SJSA1 (cell line): Measurements from ENCODE around the gene DPP9. TPM values are rescaled to one million over a fixed set of nuclear protein-coding genes. Genes with fewer than 3 reads are reported as not detected.
"Not testable (repeated sequence)": the region's sequence is repeated elsewhere in the genome, so short reads cannot be mapped to it uniquely, and the experiment has no call there.

ENCODE experiments used
- DNase-seq, 2 experiments: peaks; one replicate each; pipeline ENCODE4 v3.0.0-alpha.2; 2015 to 2020; ENCODE audit warnings: low spot score in 2 of 2, low read depth in 1 of 2
- H3K27ac ChIP-seq: fragments of 250-450 bp; sonication (Bioruptor Pico); 2 replicates; pipeline ENCODE4 v1.5.1; 2020; ENCODE audit warnings: mild to moderate bottlenecking, moderate library complexity
- H3K27me3 ChIP-seq: fragments of 250-450 bp; sonication (Bioruptor Pico); replicated peaks from 2 replicates; pipeline ENCODE4 v1.5.1; 2020; ENCODE audit warnings: mild to moderate bottlenecking, moderate library complexity
- H3K36me3 ChIP-seq: fragments of 250-450 bp; sonication (Bioruptor Pico); 2 replicates; pipeline ENCODE4 v1.5.1; 2020; ENCODE audit warnings: mild to moderate bottlenecking
- H3K4me1 ChIP-seq: fragments of 250-450 bp; sonication (Bioruptor Pico); replicated peaks from 2 replicates; pipeline ENCODE4 v1.6.1; 2021; ENCODE audit warnings: mild to moderate bottlenecking
- H3K4me3 ChIP-seq: fragments of 250-450 bp; sonication (Bioruptor Pico); 2 replicates; pipeline ENCODE4 v1.5.1; 2020; ENCODE audit warnings: mild to moderate bottlenecking
- H3K9me3 ChIP-seq: fragments of 250-450 bp; sonication (Bioruptor Pico); replicated peaks from 2 replicates; pipeline ENCODE4 v1.5.1; 2020; ENCODE audit warnings: mild to moderate bottlenecking
- total RNA-seq: library from RNA; depleted of rRNA; stranded (reverse); fragments of >200 nt; shearing (Covaris generic); gene quantifications from 2 replicates; pipeline ENCODE4 v1.2.3, GENCODE V29; 2014

The DPP9 gene
- total RNA-seq, 1 experiment from 2014 or later: 60.6 TPM

DNA sequence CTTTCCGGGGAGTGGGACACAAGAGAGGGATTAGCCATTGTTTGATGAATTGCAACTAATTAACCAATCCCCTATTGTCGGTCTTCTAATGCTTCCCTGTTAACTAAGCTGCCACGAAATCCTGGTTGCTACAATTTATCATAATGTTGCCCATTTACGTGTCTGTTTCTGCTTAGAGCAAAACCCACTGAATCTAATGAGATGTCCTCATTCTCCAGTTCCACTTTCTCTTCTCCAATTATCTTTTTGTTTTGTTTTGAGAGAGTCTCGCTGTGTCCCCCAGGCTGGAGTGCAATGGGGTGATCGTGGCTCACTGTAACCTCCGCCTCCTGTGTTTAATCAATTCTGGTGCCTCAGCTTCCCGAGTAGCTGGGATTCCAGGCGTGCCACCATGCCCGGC lies 5.2 kb upstream of the DPP9 start:
- no peak overlapping the region for H3K4me3 ChIP-seq
- no peaks in the 10 kb centered on the region for H3K4me1 ChIP-seq
- no peak for DNase-seq
- H3K27ac ChIP-seq: no peak overlapping the region
- no peaks in the 10 kb centered on the region for H3K36me3 ChIP-seq
- H3K27me3 ChIP-seq: no peaks in the 10 kb centered on the region
- H3K9me3 ChIP-seq: no peaks in the 10 kb centered on the region

DNA sequence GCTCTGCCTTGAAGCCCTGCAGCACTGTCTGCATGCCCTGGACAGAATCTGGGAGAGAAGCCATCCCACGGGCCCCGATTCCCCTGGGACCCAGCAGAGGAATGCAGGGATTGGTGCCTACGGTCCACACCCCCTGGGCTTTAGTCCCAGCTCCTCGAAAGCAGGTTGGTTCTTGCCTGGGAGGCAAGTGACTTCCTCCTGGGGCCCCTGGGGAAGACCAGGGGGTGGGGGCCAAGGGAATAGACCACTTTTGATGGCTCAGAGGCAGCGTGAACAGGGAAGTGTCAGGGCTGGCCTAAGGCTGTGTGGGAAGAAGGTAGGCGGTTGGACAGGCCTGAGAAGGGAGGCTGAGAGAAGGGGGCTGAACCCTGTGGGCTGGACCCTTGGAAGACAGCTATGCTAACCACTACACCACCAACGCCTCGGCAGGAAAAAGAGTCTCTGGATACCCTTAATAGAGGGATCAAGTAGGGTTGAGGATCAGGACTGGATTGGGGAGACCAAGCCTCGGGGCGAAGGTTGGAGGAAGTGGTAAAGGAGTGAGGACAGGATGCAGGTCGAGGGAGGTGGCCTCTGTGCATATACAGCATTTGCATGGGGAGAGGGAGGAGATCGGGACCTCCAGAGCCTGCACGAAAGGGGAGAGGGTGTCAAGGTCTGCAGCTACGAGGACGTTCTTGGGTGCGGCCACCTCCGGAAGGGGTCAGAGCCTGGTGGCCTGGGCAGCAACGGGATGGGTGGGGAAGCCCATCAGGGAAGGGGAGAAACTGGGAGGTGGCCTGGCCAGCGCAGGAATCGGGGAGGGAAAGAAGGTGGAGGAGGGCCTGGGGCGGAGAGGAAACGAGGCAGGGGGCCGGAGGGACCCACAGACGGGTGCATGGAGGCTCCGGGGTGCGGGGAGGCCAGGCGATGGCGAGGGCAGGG lies 709 bp downstream of the DPP9 start:
- peak; percentile 20 to 73 for DNase-seq
- Histone ChIP-seq H3K9me3 (no peaks in the 10 kb centered on the region), H3K27me3 (no peaks in the 10 kb centered on the region), H3K4me1 (peaks cover 25% of the 10 kb centered on the region), H3K36me3 (peaks cover 53% of the 10 kb centered on the region), H3K27ac (peak overlapping the region; percentile 59), H3K4me3 (peak overlapping the region; percentile 89)

DNA sequence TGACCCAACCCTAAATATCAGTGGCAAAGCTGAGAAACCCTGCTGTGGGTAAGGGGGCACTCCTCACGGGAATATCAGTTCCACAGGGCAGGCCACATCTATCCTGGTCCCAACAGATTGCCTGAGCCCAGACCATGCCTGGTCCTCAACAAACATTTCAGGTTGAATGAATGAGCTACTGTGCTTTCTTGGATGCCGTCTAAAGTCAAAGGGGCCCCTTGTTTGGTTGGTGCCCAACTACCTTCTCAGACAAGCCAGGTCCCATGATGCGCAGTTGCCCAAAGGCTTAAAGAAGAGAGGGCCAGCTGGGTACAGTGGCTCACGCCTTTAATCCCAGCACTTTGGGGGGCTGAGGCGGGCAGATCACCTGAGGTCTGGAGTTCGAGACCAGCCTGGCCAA lies 2.4 kb downstream of the DPP9 start:
- H3K27me3 ChIP-seq: no peaks in the 10 kb centered on the region
- no peak overlapping the region for H3K27ac ChIP-seq
- DNase-seq: no peak
- H3K4me3 ChIP-seq: no peak overlapping the region
- no peaks in the 10 kb centered on the region for H3K9me3 ChIP-seq
- peaks cover 65% of the 10 kb centered on the region for H3K36me3 ChIP-seq
- H3K4me1 ChIP-seq: peaks cover 40% of the 10 kb centered on the region

DNA sequence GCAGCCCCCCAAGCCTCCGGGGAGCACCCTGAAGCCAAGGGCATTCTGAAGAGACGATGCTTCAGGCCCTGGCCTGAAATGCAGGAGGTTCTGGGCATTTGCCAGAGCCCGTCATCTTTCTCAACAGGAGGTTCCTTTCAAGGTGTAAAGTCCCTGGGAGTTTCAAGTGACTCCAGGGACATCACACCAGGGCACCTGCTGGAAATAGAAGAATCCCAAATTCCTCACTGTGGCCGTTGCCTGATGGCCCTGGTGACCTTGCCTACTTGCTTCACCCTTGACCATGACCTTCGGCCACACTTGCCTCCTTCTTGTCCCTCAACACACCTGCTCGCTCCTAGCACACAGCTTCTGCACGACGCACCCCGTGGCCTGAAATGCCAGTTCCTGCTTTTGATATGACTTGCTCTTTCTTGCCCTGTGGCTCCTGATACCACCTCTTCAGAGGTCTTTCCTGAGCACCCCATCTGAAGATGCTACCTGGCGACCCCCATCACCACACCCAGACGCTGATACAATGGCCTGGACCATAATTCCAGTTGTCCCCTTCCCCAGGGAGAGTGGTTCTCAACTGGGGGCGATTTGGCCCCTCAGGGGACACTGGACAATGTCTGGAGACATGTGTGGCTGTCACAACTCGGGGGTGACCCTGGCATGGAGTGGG lies 3.5 kb downstream of the DPP9 start:
- H3K4me1 ChIP-seq: peaks cover 50% of the 10 kb centered on the region
- no peaks in the 10 kb centered on the region for H3K27me3 ChIP-seq
- H3K9me3 ChIP-seq: no peaks in the 10 kb centered on the region
- no peak overlapping the region for H3K27ac ChIP-seq
- DNase-seq: no peak
- H3K4me3 ChIP-seq: no peak overlapping the region
- peaks cover 75% of the 10 kb centered on the region for H3K36me3 ChIP-seq

DNA sequence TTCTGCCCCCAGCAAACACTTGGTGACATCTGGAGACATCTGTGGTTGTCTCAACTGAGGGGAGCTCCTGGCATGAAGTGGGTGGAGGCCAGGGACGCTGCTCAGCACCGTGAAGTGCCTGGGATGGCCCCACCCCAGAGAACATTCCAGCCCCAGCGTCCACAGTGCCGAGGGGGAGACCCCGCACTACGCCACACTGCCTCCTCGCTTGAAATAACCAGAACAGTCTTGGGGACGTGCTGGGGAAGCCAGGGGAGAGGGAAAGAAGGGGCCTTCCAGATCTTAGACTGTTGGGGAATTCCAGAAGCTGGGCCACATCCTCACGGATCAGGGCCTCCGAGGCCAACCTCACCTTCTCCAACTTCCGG lies 4.2 kb downstream of the DPP9 start:
- Histone ChIP-seq H3K27me3 (no peaks in the 10 kb centered on the region), H3K36me3 (peaks cover 80% of the 10 kb centered on the region), H3K4me1 (peaks cover 54% of the 10 kb centered on the region), H3K4me3 (no peak overlapping the region), H3K27ac (no peak overlapping the region), H3K9me3 (no peaks in the 10 kb centered on the region)
- no peak for DNase-seq

DNA sequence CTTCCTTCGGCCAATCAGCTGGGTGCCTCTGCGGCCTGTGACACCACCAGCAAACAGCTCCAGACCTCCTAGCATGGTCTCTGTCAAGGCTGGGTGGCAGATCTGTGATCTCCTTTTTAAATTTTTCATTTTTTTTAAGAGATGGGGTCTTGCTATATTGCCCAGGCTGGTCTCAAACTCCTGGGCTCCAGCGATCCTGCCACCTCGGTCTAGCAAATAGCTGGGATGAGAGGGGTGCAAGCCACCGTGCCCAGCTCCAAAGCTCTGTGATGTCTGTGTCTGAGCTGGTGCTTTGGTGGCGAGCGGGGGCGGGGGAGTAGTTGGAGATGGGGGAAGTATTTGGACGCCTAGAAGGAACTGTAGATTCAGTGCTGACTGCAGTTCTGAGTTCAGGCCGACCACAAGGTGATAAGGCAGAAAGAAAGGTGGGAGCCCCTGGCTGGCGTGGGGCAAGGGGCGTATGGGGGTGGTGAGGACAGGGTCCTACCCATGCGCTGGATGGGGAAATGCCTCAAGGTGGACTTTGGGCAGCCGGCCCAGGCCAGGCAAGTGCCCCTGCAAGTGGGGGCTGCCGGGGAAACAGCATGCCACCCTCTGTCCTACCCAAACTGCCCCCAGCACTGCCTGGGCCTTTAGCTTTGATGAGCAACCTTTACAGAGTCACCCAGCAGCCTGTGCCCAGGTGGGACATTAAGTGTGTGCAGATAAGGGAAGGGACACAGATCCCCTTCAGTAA lies 5.5 kb downstream of the DPP9 start:
- H3K36me3 ChIP-seq: peaks cover 88% of the 10 kb centered on the region
- H3K4me3 ChIP-seq: no peak overlapping the region
- H3K27me3 ChIP-seq: no peaks in the 10 kb centered on the region
- DNase-seq: no peak
- H3K27ac ChIP-seq: no peak overlapping the region
- H3K4me1 ChIP-seq: peaks cover 67% of the 10 kb centered on the region
- H3K9me3 ChIP-seq: no peaks in the 10 kb centered on the region

DNA sequence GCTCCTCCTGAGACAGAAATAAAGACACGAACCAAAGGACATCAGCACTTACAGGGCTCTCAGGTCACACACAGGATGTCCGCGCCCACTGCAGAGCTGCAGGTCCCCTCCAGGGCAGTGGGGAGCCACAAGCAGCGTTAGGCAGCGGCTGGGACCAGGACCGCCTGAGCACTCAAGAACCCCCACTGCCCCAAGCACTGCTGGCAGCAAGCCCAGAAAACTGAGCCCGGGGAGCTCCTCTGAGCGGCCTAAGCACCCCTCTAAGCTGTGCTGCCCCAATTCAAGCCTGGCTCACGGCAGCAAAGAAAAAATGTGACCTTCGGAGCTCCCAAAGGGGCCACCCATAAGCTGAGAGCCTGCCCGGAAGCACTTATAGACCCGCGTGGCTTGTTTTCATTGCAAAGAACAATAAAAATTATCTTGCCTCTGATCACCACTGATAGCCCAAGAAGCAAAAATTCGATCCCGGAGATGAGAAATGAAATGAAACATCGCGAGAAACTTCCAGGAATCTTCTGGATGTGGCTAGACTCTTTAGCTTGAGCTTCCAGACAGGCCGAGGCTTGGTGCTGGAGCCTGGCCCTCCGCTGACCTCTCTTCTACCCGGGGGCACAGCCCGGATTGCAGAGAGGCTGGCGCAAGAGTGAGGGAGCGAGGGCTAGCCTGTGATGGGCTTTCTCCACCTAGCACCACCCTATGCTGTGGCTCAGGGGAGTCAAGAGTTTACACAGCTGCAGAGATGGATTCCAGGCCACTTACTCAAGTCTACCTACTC lies 6.3 kb downstream of the DPP9 start:
- peak; percentile 73 to 80 for DNase-seq
- H3K36me3 ChIP-seq: peaks cover 88% of the 10 kb centered on the region
- H3K27me3 ChIP-seq: no peaks in the 10 kb centered on the region
- H3K27ac ChIP-seq: peak overlapping the region; percentile 12; the same call in 1 of the 2 replicates
- H3K9me3 ChIP-seq: no peaks in the 10 kb centered on the region
- H3K4me3 ChIP-seq: no peak overlapping the region
- H3K4me1 ChIP-seq: peaks cover 67% of the 10 kb centered on the region

DNA sequence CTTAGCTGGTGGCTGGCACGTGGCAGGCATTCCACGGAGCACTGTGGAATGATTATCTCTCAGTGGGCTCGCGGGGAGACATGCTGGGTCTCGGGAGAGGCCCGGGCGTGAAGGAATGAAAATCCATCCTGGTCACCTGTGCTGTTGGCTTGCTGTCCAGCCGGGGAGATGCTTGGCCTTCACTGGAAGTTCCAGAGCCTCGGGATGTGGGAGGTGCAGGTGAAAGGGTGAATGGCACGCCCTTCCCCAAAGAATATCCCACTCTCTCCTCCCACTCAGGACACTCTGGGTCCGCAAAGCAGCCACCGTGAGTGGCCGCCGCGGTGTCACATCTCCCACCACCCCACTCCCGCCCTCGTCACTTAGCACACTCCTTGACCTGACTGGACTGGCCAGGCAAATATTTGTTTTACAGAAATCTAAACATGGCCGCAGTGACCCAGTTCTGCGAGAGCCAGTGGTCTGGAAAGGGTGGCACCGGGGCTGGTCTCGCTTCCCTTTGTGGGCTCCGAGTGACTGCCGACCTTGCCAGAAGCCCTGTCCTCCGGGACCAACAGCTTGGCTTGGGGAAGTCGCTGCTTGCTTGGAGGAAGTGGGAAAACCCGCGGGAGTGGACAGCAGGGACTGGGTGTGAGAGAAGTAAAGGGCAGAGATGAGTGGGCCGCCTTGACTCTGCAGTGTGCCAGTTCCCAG lies 8.0 kb downstream of the DPP9 start:
- Histone ChIP-seq H3K9me3 (no peaks in the 10 kb centered on the region), H3K4me3 (no peak overlapping the region), H3K4me1 (peaks cover 59% of the 10 kb centered on the region), H3K27me3 (no peaks in the 10 kb centered on the region), H3K36me3 (peaks cover 91% of the 10 kb centered on the region), H3K27ac (no peak overlapping the region)
- no peak for DNase-seq

DNA sequence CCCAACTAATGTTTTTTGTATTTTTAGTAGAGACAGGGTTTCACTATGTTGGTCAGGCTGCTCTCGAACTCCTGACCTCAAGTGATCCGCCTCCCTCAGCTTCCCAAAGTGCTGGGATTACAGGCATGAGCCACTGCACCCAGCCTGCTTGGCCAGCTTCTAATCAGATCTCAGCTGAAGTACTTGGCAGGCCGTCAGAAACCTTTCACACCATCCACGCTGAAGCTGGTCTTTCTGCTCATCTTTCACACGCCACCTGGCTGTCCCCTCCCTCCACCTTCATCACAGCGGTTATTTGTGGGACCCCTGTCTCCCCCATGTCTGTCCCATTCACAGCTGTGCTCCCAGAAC lies 8.5 kb downstream of the DPP9 start:
- H3K9me3 ChIP-seq, H3K27me3 ChIP-seq, DNase-seq, H3K27ac ChIP-seq, H3K4me3 ChIP-seq: not testable (repeated sequence)
- peaks cover 61% of the 10 kb centered on the region for H3K4me1 ChIP-seq
- peaks cover 91% of the 10 kb centered on the region for H3K36me3 ChIP-seq

DNA sequence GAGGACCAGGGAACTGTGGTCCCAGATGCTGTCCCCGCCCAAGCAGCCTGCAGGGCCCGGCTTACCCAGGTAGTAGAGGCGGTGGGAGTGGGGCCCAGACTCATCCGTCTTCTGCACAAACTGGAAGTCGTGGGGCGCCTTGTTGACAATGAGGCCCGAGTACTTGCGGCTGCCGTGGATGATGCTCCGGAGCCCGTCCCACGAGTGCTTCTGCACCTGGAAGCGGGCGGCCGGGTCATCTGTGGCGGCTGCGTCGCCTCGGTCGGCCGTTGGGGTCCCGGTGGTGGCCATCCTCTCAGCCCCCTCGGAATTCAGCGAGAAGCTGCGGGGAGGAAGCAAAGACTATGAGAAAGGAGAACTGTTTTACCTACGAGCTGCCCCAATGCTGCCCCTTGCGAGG lies 9.6 kb downstream of the DPP9 start:
- Histone ChIP-seq H3K4me3 (no peak overlapping the region), H3K36me3 (peaks cover 91% of the 10 kb centered on the region), H3K4me1 (peaks cover 65% of the 10 kb centered on the region), H3K27me3 (no peaks in the 10 kb centered on the region), H3K27ac (peak overlapping the region; percentile 34; the same call in 1 of the 2 replicates), H3K9me3 (no peaks in the 10 kb centered on the region)
- DNase-seq: no peak

DNA sequence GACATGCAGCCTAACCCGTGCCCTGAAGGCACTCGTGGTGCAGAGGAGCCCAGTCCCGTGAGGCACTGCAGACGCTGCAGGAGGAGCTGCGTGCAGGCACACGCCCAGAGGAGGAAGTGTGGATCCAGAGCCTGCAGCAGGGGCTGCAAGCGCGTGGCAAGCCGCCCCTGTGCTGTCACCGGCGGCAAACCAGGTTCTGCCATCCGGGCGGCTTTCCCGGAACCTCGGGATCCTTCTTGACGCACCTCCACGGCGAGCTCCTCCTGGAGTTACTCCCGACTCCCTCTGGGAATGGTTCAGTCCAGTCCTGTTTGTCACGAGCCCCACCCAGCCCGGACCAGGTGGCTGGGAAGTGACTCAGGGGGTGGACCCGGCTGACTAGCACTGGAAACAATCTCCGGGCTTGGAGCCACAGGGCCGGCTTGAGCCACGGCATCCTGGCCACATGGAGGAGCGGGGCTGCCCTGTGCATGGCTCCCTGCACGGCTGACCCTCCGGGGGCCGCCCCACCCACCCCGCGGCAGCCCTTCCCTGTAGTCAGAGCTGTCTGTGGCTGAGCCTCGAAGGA lies 10.2 kb downstream of the DPP9 start:
- peaks cover 59% of the 10 kb centered on the region for H3K4me1 ChIP-seq

DNA sequence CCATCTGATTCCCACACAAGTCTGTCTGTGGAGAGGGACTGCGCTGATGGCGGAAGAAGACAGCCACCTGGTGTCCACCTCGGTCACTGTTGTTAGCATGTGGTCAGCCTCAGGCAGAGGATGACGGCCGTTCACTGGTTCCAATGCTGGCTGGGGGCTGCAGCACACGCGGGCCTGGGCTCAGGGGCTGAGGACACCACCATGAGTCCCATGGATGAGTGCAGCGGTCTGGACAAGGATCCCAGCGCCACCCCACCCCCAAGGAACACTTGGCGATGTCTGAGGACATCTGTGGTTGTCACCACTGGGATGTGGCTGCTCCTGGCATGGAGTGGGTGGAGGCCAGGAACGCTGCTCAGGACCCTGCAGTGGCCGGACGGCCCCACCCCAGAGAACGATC lies 10.9 kb downstream of the DPP9 start:
- no peaks in the 10 kb centered on the region for H3K27me3 ChIP-seq
- DNase-seq: no peak
- peak overlapping the region; percentile 48 for H3K27ac ChIP-seq
- H3K4me1 ChIP-seq: peaks cover 52% of the 10 kb centered on the region
- H3K4me3 ChIP-seq: no peak overlapping the region
- peaks cover 90% of the 10 kb centered on the region for H3K36me3 ChIP-seq
- no peaks in the 10 kb centered on the region for H3K9me3 ChIP-seq

More for the DNA sequence above, 10.2 kb downstream of the DPP9 start:
- Histone ChIP-seq H3K27ac (peak overlapping the region; percentile 48), H3K27me3 (no peaks in the 10 kb centered on the region), H3K36me3 (peaks cover 90% of the 10 kb centered on the region), H3K4me3 (no peak overlapping the region), H3K9me3 (no peaks in the 10 kb centered on the region)
- peak; percentile 76 to 95 for DNase-seq
